Stimulated activated CD4-positive, alpha-beta T cell treated with anti-CD3 and anti-CD28 coated beads, Interleukin-2, amount 100 ng/mL, for 24 hours (primary cell): Measurements from ENCODE around the gene PDZRN3.

Experiments used
- DNase-seq, 2 donors: peaks; one replicate each; pipeline ENCODE4 v3.0.0-alpha.2; 2020

Gene PDZRN3

DNA sequence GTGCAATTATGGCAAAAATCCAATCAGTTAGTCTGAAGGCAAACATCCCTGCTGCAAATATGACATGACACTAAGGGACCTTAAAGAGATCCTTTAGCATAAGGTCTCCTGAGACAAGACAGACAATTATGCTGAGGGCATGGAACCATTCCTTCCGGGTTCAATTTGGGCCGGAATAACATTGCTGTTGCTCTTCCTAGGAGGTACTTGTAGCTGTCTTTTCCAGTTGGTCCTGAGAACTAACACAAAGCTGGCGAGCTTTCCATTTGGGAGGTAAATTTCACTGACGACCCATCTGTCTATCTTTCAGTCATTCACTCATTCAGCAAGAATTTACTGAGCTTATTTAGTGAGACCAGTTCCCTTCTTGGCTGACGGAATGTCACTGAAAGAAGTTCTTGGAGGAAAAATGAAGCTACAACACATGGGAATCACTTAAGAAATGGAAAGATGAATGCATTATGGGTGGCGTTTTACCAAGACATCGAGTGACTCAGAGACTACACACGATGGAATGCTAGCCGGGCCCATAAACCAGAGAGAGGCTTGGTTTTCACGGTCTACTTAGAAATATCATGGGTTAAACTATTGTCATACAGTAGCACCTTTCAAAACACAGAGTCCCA is 215.5 kb downstream of the PDZRN3 start:
- no peak for DNase-seq

DNA sequence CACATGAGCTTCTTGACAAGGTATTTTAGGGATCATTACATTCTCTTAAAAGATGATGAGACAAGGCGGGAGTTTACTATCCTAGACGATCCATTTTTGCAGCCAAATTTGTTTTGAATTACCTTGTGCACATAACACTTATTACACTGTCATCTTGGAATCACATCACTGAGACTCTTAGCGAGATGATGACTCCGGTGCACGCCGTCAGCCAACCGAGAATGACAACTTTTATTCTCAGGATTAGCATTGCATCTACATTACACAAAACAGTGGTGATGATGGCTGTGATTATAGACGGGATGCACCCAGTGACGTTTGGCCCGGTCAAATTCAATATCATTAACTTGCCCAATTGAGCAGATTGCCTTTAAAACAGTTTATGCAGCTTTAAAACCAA is 216.1 kb downstream of the PDZRN3 start:
- no peak for DNase-seq

DNA sequence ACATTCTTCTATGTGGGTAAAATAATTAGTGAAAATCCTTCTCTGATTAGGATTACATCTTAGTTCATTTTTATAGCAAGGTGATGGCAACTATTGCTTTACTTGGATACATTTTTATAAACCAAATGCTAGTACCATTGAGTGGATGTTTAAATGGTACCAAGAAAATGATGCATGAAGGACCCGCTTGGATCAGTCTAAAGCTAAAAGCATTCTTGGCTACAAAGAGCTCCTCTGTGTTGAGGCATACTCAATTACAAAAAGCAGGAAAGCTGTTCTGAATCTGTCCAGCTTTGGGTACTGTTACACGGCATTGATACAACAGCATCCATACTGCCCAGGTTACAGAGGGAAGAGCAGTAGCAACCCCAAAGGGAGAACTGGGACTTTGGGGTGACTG is 217.2 kb downstream of the PDZRN3 start:
- DNase-seq = no peak

DNA sequence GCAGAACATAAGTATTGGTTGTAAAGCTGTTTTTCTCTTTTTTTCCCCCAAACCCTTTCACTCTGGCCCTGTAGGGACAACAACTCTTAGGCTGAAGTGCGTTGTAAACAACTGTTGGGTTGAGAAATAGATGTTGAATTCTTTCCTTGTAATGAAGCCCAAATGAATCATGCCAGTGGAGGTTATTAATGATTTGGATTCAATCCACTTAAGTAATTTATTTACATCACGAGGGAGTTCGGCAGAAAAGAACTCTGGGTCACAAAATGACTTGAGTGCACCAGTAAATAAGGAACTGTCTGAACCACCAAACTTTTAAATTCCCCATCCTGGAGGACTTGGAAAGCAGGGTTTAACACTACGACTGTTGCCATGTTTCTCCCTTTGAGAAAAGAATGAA is 218.9 kb downstream of the PDZRN3 start:
- DNase-seq = no peak

DNA sequence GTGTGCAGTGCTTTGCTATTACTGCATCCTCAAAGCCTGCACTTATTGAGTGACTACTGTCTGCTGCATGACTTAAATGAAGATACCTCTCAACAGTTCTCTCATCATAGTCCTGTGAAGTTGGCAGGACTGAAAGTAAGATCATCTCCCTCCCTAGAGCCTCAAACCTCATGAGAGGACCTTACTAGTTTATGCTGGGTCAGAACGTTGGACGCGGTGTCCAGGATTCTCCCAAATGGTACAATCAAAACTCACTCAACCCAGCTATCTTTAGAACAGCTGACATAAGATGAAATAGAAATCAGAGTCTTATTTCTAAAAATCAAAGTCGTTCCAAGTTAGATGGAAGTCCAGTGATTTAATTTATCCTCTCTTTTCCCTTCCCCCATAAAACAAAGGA is 219.7 kb downstream of the PDZRN3 start:
- no peak for DNase-seq

DNA sequence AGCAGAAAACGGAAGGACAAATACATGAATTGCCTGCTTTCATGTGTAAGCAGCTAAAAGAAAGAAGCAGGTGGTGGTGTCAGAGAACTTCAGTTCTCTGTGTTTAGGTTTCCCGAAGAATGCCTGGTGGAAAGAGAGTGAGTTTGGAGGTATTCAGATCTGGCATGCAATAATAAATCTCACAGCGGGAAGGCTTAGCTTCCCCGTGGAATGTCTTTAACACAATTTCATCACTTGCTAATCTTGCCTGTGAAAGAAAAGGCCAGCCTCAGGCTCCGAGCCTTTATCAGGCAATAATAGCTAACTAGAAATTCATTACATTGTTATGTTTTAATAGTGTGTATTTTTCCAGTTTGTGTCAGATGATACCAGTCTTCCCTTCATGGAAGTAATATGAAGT is 220.3 kb downstream of the PDZRN3 start:
- DNase-seq = no peak

DNA sequence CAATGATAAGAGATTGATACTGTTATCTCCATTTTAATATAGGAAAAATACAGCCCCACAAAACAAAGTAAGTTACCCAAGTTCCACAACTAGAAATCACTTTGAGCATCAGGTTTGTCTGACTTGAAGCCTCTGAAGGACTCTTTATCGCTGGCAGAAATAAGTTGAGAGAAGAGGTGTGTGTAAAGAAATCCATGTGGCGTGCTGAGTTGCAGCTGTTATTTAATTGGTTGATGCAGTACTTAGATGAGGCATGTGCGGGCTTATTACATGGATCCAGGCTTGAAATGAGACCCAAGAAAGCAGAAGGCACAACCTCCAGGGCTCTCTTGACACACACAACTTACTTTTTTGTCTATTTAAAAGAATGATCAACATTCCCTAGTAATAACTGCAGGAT is 221.3 kb downstream of the PDZRN3 start:
- no peak for DNase-seq

DNA sequence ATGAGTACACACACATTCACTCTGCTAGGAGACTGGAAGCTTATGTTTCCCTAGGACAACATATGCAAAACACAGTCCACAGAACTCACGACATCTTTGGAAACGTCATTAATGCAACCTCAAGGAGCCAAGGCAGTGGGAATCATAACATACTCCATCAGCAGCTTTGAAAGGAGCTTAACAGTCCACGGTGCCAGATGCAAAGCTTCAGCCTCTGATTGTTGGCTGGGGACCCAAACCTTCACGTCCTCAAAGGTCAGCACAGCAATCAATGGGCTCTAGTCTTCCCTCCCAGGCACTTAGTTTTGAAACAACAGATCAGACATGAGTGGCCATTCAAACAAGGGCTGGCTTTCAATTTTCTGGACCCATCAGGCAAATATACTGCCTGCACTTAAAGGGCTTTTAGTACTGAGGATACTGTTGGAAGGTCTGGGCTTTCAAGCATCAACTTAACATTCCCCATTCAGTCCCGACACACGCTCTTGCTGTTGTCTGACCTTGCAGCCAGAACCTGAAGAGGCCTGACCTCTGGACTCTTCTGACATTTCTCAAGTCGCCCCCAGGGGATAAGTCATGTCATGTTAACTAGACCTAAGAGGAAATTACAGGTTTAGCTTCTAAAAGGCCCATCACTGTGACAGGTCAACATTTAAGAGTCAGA is 223.0 kb downstream of the PDZRN3 start:
- no peak for DNase-seq

DNA sequence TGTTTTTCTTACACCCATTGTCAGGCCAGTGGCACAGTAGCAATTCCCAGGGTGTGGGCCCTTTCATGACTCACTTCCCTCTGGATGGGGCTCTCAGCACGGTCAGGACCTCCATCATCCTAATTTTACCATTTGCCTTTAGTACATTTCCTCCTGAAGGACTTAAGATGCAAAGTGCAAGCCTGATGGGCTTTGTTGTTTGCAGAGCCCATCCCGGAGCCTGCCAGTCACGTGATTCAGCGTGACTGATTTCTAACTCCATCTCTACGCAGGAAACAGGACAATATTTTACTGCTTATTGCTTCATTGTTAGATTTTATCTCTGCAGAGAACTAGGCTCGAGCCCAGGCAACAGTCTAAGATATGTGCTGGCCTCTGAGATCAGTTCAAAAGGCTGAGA is 223.7 kb downstream of the PDZRN3 start:
- no peak for DNase-seq

DNA sequence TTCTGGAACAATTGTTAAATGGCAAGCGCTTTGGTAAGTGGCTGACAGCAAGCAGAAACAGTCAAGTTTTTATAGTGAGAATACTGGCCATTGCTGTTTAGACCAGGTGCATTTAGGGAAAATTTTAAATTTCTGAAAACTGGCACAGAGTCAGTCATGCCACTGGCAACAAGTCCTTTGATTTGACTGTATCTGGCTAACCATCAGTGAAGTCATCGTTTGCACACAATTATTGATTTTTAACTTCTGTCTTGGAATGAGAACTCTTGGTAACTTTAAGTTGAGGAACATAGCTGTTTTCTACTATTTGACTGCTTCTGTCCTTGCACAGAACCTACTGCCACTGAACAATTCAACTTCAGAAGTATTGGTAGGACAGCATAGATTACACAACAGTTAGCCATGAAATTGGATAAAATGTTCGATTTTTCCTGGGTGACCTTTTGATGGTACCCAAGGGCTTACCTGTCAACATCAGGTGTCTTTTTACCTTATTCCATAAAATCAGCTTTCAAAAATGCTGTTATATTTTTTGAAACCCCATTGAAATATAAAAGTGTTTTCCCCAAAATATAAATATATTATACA is 225.0 kb downstream of the PDZRN3 start:
- no peak for DNase-seq

DNA sequence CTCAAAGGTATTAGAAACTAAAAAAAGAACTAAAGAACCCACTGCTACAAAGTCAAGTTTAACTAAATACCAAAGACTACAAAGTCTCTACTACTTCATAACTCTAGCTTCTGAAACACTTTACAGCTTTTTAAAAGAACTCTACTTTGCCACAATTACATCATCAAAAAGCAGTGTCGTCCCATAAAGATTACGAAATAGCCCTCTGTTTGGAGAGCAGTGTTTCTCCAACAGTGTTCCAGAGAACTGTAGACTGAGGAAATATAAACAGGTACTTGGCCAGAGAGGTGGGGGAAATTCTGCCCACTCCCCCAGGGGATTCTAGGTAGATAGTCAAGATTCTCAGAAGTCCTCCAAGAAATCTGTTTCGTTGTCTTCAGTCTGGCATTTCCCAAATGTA is 225.6 kb downstream of the PDZRN3 start:
- DNase-seq = no peak

DNA sequence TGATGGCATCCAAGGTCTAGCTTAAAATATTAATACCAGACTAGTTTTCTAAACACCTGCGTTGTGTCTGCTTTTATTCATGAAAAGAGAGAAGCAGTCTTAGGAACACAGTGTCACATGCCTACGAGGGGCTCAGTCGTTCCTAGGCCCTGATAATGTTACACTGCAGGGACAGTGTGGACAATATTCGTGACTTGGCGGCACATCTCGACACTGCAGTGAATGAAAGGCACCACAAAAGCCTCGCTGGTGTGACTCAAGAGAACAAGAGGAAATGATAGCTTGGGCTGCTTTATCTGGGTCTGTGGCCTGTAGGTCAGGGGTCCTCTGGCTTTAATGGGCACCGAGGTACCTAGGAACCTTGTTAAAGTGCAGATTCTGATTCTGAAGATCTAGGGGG is 226.7 kb downstream of the PDZRN3 start:
- no peak for DNase-seq

DNA sequence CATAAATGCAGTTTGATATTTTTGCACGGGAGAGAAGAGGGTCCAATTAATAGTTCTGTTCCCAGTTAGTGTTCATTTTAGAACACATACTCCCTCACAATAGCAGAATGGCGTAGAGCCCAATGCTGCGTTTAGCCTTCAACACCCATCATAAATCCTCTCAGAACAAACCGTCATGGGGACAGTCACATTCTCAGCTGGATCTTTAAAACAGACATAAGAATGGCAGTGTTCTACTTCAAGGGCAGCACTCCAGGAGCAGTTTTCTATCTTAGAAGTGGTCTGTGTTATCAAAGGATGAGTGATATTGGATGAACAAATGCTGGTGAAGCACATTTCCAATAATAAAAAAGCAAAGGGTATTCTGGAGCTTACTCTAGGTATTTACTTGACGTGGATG is 230.5 kb downstream of the PDZRN3 start:
- no peak for DNase-seq

DNA sequence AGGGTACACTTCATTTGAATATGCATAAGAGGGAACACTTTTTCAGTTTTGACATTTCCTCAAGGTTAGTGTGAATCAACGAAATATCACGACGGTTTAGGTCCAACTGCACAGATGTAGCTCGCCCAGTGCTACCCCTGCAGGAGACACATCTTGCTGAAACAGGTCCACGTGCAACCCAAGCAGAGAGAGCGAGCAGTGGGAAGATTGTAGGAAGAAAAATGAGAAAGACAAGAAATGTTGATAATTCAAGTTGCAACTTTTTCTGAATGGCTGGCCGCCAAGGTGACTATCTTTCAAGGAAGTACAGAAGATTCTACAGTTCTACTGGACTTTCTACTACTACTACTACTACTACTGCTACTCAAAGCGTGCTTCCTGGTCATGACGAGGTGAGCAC is 231.7 kb downstream of the PDZRN3 start:
- DNase-seq = no peak

DNA sequence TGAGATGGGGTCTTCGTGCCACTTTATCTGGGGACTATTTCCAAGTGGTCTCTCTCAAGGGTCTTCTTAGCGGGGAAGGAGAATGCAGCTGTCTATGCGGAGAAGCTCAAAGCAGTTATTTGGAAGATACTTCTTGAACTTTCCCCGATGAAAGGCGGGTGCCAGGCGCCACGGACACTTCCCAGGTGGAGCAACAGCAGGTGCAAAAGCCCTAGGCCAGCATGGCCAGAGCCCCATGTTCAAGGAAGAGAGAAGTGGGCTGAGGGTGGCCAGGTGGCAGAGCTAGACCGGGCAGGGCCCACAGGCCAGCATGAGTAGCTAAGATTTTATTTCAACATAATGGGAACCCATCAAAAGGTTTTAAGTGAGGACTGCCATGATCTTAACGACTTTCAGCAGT is 232.8 kb downstream of the PDZRN3 start:
- no peak for DNase-seq

DNA sequence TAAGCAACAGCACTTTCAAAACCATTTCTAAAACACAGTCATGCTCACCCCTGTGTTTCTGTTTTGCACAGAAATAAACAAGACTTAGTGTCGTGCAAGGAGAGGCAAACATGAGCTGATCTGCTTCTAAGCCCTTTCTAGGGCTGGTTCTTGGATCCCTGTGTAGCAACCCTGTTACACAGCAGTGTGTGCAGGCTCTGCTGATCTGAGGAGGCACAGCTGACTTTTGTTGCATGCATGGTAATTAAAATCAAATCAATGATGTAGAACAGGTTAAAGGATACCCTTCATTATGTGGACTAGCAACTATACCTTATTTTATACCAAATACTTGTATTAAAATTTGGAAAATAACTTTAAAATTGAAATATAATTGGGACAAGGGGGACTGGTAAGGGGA is 234.8 kb downstream of the PDZRN3 start:
- no peak for DNase-seq

DNA sequence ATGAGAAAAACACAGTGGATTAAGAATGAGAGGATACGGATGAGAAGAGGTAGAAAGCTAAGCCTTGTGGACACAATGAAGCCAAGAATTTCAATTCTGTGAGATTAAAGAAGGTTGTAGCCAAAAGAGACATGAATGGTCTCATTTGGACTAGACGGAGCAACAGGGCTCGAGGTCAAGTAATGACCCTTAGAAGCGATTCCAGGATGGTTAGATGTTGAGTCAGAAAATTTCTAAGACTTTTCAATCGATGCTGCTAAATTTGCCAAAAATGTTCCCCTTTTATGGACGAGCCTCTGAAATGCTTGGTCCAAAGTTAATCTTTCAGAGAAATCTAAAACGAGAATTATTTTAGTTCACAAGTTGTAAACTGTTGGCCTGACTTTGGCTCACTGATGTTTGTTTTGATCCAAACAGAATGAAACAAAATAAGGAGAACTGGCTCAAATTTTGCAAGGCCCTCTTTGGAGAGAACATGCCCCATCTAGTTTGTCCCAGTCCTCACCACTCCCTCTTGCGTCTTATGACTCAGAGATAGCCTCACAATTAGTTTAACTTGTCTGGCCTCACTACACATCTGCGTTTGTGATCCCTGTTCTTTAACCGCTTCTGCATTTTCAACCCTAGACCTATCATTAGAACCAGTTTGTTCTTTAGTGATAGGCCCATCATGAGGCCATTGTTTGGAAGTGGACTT is 235.5 kb downstream of the PDZRN3 start:
- DNase-seq = no peak

DNA sequence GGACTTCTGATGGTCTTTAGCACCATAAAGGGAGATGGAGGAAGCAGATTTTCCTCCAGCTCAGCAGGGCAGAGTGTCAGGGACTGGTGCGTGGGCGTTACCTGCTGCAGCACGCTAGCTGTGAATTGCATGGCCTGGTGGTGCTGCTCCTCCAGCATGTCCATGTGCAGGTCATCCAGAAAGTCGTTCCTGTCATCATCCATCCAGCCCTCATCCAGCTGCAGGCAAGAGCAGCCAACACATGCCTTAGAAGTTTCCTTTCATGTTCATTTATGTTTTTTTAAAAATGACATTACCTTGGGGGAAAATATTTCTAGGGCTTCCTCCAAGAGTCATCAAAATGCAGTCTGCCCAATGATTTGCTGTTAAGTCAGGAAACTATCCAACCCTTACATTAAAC is 239.2 kb downstream of the PDZRN3 start:
- no peak for DNase-seq

DNA sequence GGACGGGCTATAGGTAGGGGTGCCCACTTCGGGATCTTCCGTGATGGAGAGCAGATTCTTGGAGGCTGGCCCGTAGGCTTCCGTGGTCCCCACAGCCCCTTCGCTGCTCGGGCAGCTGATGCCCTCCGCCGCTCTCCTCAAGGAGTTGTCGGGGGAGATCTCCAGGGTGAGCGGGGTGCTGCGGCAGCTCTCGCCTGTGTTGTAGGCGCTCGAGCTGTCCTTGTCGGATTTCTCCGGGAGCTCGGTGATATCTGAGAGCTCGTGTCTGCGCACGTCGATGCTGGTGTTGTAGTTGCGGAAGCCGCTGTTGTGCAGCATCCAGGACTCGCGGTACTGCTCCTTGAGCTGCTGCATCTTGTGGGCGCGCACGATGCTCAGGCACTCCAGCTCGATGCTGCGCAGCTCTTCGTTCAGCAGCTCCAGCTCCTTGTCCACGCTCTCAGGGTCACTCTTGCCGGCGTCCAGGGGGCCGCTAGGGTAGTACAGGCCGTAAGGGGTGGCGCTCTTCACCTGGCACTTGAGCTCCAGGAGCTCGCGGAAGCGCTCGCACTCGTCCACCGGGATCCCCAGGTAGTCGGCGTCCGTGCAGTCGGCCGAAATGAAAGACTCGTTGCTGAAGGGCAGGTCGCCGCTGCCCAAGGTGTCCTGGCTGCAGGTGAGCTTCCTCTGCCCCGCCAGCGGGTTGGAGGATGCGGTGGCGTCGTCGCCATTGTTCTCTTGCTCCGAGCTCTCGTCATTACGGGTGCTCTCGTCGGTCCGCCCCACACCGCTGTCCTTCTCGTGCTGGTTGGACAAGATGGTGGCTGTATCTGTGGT is 240.4 kb downstream of the PDZRN3 start:
- DNase-seq = no peak

DNA sequence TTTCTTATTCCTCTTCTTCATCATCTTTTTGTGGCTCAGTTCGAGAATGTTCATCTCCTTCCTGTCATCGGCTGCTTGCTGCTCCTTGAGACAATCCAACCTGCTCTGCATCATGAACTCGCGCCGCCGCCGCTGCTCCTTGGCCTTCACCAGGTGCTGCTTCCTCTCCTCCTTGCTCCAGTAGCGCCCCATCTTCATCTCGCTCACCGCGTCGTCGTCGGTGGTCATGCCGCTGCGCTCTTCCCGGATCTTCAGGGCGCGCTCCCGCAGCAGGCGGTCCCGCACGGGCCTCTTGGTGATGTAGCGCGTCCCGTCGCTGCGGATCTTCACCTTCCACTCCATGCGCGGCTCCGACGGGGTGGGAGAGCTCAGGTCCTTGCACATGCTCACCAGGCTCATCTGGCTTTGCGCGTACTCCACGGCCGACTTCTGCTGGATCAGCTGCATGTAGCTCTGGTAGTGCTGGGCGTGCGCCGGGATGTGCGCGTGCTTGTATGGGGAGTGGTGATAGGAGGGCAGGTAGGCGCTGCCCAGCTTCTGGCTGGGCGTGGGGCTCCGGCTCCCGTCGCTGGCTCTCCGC is 241.2 kb downstream of the PDZRN3 start:
- no peak for DNase-seq

DNA sequence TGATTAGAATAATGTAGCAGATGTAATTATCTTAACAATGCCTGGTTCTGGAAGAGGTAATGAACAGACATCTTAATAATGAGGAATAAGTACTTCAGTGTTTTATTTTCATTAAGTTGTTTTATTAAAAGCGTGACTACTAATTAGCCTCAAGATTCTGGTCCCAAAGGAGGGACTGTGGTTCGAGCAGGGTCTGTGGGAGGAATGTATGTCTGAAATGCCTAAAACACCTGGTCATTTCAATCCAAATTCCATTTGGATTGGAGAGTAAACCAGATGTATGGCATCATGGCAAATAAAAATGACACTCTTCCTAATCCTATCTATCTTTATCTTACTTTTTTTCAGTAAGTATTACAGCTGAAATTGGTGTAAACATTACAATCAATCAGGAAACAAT is 243.2 kb downstream of the PDZRN3 start:
- no peak for DNase-seq

DNA sequence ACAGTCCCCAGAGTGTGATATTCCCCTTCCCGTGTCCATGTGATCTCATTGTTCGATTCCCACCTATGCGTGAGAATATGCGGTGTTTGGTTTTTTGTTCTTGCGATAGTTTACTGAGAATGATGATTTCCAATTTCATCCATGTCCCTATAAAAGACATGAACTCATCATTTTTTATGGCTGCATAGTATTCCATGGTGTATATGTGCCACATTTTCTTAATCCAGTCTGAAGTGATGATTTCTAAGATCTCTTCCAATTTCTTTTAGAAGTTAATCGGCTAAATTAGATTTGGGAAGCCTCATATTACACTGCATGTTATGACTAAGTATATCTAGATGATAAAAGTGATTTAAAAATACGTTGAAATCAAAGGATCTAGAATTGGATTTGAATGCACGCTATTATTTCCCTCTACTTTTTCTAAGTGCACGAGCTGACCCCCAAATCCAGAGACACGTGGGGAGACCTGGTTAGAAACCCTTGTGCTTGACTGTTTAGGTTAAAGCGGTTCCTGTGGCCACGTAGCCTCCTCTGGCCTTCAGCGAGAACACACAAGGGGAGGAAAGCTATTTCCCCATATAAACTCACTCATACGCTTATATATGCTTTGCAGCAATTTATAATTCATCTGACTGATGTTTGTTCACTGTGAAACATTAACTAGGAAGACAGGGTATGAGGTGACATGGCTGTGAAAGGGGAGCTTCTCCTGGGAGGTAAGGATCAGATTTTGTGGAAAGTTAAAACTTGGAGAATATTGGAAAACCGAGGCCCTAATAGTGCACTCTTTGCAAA is 243.8 kb downstream of the PDZRN3 start:
- DNase-seq = no peak
